Endodermal cell (in vitro differentiated cells): ENCODE data around the gene NUP188. TPM values are rescaled to one million over a fixed set of nuclear protein-coding genes. Genes with fewer than 3 reads are reported as not detected.

Experiments used
- DNase-seq: peaks from one replicate; pipeline ENCODE4 v3.0.0-alpha.2; 2017
- H3K27ac ChIP-seq: 2 replicates; pipeline ENCODE4 v1.5.1; 2013; ENCODE audit warnings: mild to moderate bottlenecking, low read depth, low read length, moderate library complexity
- H3K27me3 ChIP-seq: 2 replicates; pipeline ENCODE4 v1.6.1; 2013; ENCODE audit warnings: mild to moderate bottlenecking, low read length, moderate library complexity; ENCODE audit not compliant: insufficient read depth, control insufficient read depth, poor library complexity, severe bottlenecking
- H3K36me3 ChIP-seq: 2 replicates; pipeline ENCODE4 v1.7.0; 2013; ENCODE audit warnings: mild to moderate bottlenecking, low read length, moderate library complexity; ENCODE audit not compliant: control insufficient read depth, insufficient read depth
- H3K4me1 ChIP-seq: one replicate; pipeline ENCODE4 v1.7.0; 2013; ENCODE audit warnings: low read length; ENCODE audit not compliant: control insufficient read depth, insufficient read depth
- H3K4me3 ChIP-seq: 2 replicates; pipeline ENCODE4 v1.5.1; 2013; ENCODE audit warnings: mild to moderate bottlenecking, low read length, moderate library complexity
- H3K9ac ChIP-seq: 2 replicates; pipeline ENCODE4 v1.6.1; 2013; ENCODE audit warnings: mild to moderate bottlenecking, low read length, moderate library complexity; ENCODE audit not compliant: poor library complexity, severe bottlenecking; ENCODE audit errors: extremely low read depth
- H3K9me3 ChIP-seq: 2 replicates; pipeline ENCODE4 v1.6.1; 2013; ENCODE audit warnings: mild to moderate bottlenecking, low read length, moderate library complexity; ENCODE audit not compliant: control insufficient read depth
- H3K27ac Mint-ChIP-seq: 2 replicates; pipeline ENCODE4 v1.8.0; 2020; ENCODE audit warnings: mixed read lengths
- H3K27me3 Mint-ChIP-seq: 2 replicates; pipeline ENCODE4 v1.8.0; 2021; ENCODE audit warnings: mild to moderate bottlenecking, mixed read lengths; ENCODE audit not compliant: insufficient read depth
- H3K36me3 Mint-ChIP-seq: 2 replicates; pipeline ENCODE4 v1.8.0; 2020; ENCODE audit warnings: low read depth, mixed read lengths
- H3K4me1 Mint-ChIP-seq: 2 replicates; pipeline ENCODE4 v1.8.0; 2020; ENCODE audit warnings: mixed read lengths
- H3K4me3 Mint-ChIP-seq: 2 replicates; pipeline ENCODE4 v1.8.0; 2020; ENCODE audit warnings: mild to moderate bottlenecking, moderate library complexity, mixed read lengths
- H3K9me3 Mint-ChIP-seq: 2 replicates; pipeline ENCODE4 v1.8.0; 2020; ENCODE audit warnings: mild to moderate bottlenecking, mixed read lengths
- WGBS, 2 experiments: methylation state at CpG; one replicate each; pipeline versions ENCODE4 v1.1.5 to v1.1.7; 2013; ENCODE audit warnings: missing lambda C conversion rate in 2 of 2, mixed read lengths in 1 of 2; ENCODE audit not compliant: insufficient coverage in 1 of 2, insufficient read length in 1 of 2; 5-methylcytosine and 5-hydroxymethylcytosine counted together
- total RNA-seq, 2 donors: library from RNA; stranded (reverse); fragmentation: NEBNext Ultra II Directional in 1 of 2; extraction: Animal tissue kit (Norgen Biotek cat#: 25700) in 1 of 2; gene quantifications; 2 replicates in 1 of 2; 3 replicates in 1 of 2; pipeline ENCODE4 v1.2.1, GENCODE V29; 2021
- TF ChIP-seq, protein P1 (sequence below): fragments of 200-600 bp; sonication (generic); conservative IDR thresholded peaks from 2 replicates; pipeline ENCODE4 v1.5.0; 2021; ENCODE audit warnings: antibody characterized with exemption, mild to moderate bottlenecking

NUP188 gene
- total RNA-seq, 2 donors from 2014 or later: 89.8 to 94.8 TPM

- H3K4me1 Mint-ChIP-seq: no peaks in the 10 kb centered on the region
- no peak overlapping the region for H3K4me3 Mint-ChIP-seq
- Histone ChIP-seq H3K36me3 (peaks cover 74% of the 10 kb centered on the region), H3K27ac (no peak overlapping the region), H3K9ac (no peak overlapping the region), H3K9me3 (no peaks in the 10 kb centered on the region), H3K4me1 (no peaks in the 10 kb centered on the region), H3K4me3 (no peak overlapping the region), H3K27me3 (no peaks in the 10 kb centered on the region)
- peak; percentile 70 for DNase-seq
- no peaks in the 10 kb centered on the region for H3K9me3 Mint-ChIP-seq
- H3K27ac Mint-ChIP-seq: no peak overlapping the region
- TF ChIP-seq, protein P1, sequence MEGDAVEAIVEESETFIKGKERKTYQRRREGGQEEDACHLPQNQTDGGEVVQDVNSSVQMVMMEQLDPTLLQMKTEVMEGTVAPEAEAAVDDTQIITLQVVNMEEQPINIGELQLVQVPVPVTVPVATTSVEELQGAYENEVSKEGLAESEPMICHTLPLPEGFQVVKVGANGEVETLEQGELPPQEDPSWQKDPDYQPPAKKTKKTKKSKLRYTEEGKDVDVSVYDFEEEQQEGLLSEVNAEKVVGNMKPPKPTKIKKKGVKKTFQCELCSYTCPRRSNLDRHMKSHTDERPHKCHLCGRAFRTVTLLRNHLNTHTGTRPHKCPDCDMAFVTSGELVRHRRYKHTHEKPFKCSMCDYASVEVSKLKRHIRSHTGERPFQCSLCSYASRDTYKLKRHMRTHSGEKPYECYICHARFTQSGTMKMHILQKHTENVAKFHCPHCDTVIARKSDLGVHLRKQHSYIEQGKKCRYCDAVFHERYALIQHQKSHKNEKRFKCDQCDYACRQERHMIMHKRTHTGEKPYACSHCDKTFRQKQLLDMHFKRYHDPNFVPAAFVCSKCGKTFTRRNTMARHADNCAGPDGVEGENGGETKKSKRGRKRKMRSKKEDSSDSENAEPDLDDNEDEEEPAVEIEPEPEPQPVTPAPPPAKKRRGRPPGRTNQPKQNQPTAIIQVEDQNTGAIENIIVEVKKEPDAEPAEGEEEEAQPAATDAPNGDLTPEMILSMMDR: peak; percentile 62
- WGBS, 2 experiments: 91 to 94% methylated on average over 7 of the region's 7 CpGs
- H3K36me3 Mint-ChIP-seq: peaks cover 64% of the 10 kb centered on the region
- H3K27me3 Mint-ChIP-seq: no peaks in the 10 kb centered on the region
Observed at GRCh38 chr9:128992995-128993394, 45.5 kb downstream of the NUP188 start.

DNA sequence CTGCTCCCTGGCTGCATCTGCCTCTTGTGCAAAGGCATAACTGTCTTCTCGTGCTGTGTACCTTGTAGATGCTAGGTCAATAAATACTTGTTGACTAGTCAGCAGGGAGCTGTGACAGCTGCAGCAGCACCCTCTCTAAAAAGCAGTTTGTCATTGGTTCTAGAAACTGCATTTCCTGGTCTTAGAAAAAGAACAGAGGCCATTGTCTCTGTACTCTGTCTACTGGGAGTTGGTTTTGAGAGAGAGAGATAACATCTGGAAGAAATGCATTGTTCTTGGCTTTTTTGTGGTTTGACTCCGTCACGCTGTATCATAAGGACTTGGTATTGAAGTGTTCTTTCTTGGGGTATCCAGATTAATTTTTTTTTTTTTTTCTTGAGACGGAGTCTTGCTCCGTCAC lies 48.3 kb downstream of the NUP188 start:
- H3K4me1 Mint-ChIP-seq: no peaks in the 10 kb centered on the region

GRCh38 chr9:128998462-128998861 lies 51.0 kb downstream of the NUP188 start:
- peaks cover 88% of the 10 kb centered on the region for H3K36me3 ChIP-seq
- H3K4me3 ChIP-seq: no peak overlapping the region
- no peaks in the 10 kb centered on the region for H3K4me1 ChIP-seq
- no peaks in the 10 kb centered on the region for H3K9me3 ChIP-seq
- Mint-ChIP-seq H3K4me1 (no peaks in the 10 kb centered on the region), H3K36me3 (peaks cover 87% of the 10 kb centered on the region), H3K4me3 (no peak overlapping the region), H3K9me3 (no peaks in the 10 kb centered on the region), H3K27ac (no peak overlapping the region), H3K27me3 (no peaks in the 10 kb centered on the region)
- H3K9ac ChIP-seq: no peak overlapping the region
- TF ChIP-seq, protein P1: no peak
- no peak for DNase-seq
- no peaks in the 10 kb centered on the region for H3K27me3 ChIP-seq
- 96% methylated on average over 3 to 5 of the region's 6 CpGs for WGBS, 2 experiments
- no peak overlapping the region for H3K27ac ChIP-seq

More for the DNA sequence above, 48.3 kb downstream of the NUP188 start:
- WGBS, 2 experiments: 94 to 100% methylated on average over 3 to 5 of the region's 5 CpGs
- TF ChIP-seq, protein P1: no peak
- no peak for DNase-seq
- Mint-ChIP-seq H3K36me3 (peaks cover 72% of the 10 kb centered on the region), H3K4me3 (no peak overlapping the region), H3K9me3 (no peaks in the 10 kb centered on the region), H3K27ac (no peak overlapping the region), H3K27me3 (no peaks in the 10 kb centered on the region)
- Histone ChIP-seq H3K4me1 (no peaks in the 10 kb centered on the region), H3K36me3 (peaks cover 77% of the 10 kb centered on the region), H3K9ac (no peak overlapping the region), H3K27me3 (no peaks in the 10 kb centered on the region), H3K4me3 (no peak overlapping the region), H3K27ac (no peak overlapping the region), H3K9me3 (no peaks in the 10 kb centered on the region)
